Keratinocyte (primary cell): ENCODE data around the gene CNTNAP2. TPM values are rescaled to one million over a fixed set of nuclear protein-coding genes. Genes with fewer than 3 reads are reported as not detected.

ENCODE experiments used
- DNase-seq: peaks from one replicate; pipeline ENCODE4 v3.0.0-alpha.2; 2011; ENCODE audit warnings: low read depth, missing footprints, low spot score
- FAIRE-seq: peaks from 2 replicates; lab custom pipeline; 2011; peaks lifted over from hg19 to GRCh38; lab: Jason Lieb, UNC
- H2AFZ ChIP-seq: 2 replicates; pipeline ENCODE4 v1.6.0; 2012; ENCODE audit warnings: low read length, control low read depth, inconsistent platforms; ENCODE audit not compliant: control insufficient read depth
- H3K27ac ChIP-seq: 2 replicates; pipeline ENCODE4 v1.5.1; 2011; ENCODE audit warnings: low read length; ENCODE audit not compliant: control insufficient read depth, insufficient read depth
- H3K27me3 ChIP-seq: 3 replicates; pipeline ENCODE4 v1.6.0; 2011; ENCODE audit warnings: low read length; ENCODE audit not compliant: control insufficient read depth, insufficient read depth; ENCODE audit errors: extremely low read depth
- H3K36me3 ChIP-seq, 2 experiments: 2 replicates in 1 of 2; 3 replicates in 1 of 2; pipeline ENCODE4 v1.5.1; 2011; ENCODE audit warnings: low read length in 2 of 2, mild to moderate bottlenecking in 1 of 2; ENCODE audit not compliant: control insufficient read depth in 2 of 2, insufficient read depth in 2 of 2; ENCODE audit errors: extremely low read depth in 1 of 2
- H3K4me1 ChIP-seq: 3 replicates; pipeline ENCODE4 v1.5.1; 2011; ENCODE audit warnings: low read length; ENCODE audit not compliant: control insufficient read depth, insufficient read depth; ENCODE audit errors: extremely low read depth
- H3K4me2 ChIP-seq: 3 replicates; pipeline ENCODE4 v1.6.0; 2011; ENCODE audit warnings: low read depth, low read length; ENCODE audit not compliant: control insufficient read depth, insufficient read depth; ENCODE audit errors: extremely low read depth
- H3K4me3 ChIP-seq, 3 experiments: fragments of 200-600 bp in 1 of 3; sonication (generic) in 1 of 3; 2 replicates in 2 of 3; 3 replicates in 1 of 3; pipeline ENCODE4 v1.5.1; 2011 to 2016; ENCODE audit warnings: low read length in 3 of 3, mild to moderate bottlenecking in 3 of 3, control low read depth in 2 of 3, inconsistent platforms in 1 of 3, low read depth in 1 of 3, mixed read lengths in 1 of 3, mixed run types in 1 of 3, moderate library complexity in 1 of 3; ENCODE audit not compliant: control insufficient read depth in 2 of 3, insufficient read depth in 2 of 3; ENCODE audit errors: extremely low read depth in 1 of 3
- H3K79me2 ChIP-seq: 2 replicates; pipeline ENCODE4 v1.6.0; 2012; ENCODE audit warnings: low read length; ENCODE audit not compliant: control insufficient read depth, insufficient read depth
- H3K9ac ChIP-seq: 3 replicates; pipeline ENCODE4 v1.6.0; 2011; ENCODE audit warnings: low read length; ENCODE audit not compliant: control insufficient read depth, insufficient read depth; ENCODE audit errors: extremely low read depth
- H3K9me1 ChIP-seq: 3 replicates; pipeline ENCODE4 v1.6.0; 2011; ENCODE audit warnings: low read length; ENCODE audit not compliant: control insufficient read depth, insufficient read depth; ENCODE audit errors: extremely low read depth
- H3K9me3 ChIP-seq: 2 replicates; pipeline ENCODE4 v1.5.1; 2012; ENCODE audit warnings: low read depth, low read length; ENCODE audit not compliant: control insufficient read depth
- H4K20me1 ChIP-seq: 3 replicates; pipeline ENCODE4 v1.6.0; 2011; ENCODE audit warnings: low read length; ENCODE audit not compliant: control insufficient read depth, insufficient read depth; ENCODE audit errors: extremely low read depth
- EZH2 ChIP-seq: IDR thresholded peaks from one replicate; pipeline ENCODE4 v1.6.1; 2012; ENCODE audit warnings: inconsistent platforms, mild to moderate bottlenecking, low read length, moderate library complexity
- dilution Hi-C: fragments of 300-500 bp; cut with MboI; formaldehyde crosslinking; loops from one replicate; pipeline ENCODE4 v1.7.0; 2020; ENCODE audit warnings: low sequenced_read_pairs; ENCODE audit not compliant: extremely low pct_ligation_motif_present
- polyA plus RNA-seq, 5 experiments: library from polyadenylated mRNA; depleted of rRNA in 3 of 5; stranded (reverse) in 3 of 5; stranded (forward) in 1 of 5; unstranded in 1 of 5; fragments of >200 nt; gene quantifications; 1 replicate in 1 of 5; 2 replicates in 3 of 5; 3 replicates in 1 of 5; pipeline versions ENCODE4 v1.2.1 to v1.2.3, GENCODE V29; 2011 to 2012; ENCODE audit warnings: missing spikeins in 2 of 5, low read depth in 1 of 5, low replicate concordance in 1 of 5
- TF ChIP-seq, protein P1 (sequence below), 3 experiments: IDR thresholded peaks in 1 of 3; conservative IDR thresholded peaks in 1 of 3; optimal IDR thresholded peaks in 1 of 3; 2 replicates in 2 of 3; 3 replicates in 1 of 3; pipeline versions ENCODE3 to v1.5.1; 2011; ENCODE audit warnings: low read length in 3 of 3, mild to moderate bottlenecking in 3 of 3, moderate library complexity in 2 of 3, control low read depth in 1 of 3, inconsistent platforms in 1 of 3; ENCODE audit not compliant: insufficient read depth in 2 of 3; ENCODE audit errors: extremely low read depth in 1 of 3

CNTNAP2 gene
- polyA plus RNA-seq, 1 donor (not counting 4 experiments of a cell fraction or from before 2014, with no cell fraction given): 1.4 TPM

DNA sequence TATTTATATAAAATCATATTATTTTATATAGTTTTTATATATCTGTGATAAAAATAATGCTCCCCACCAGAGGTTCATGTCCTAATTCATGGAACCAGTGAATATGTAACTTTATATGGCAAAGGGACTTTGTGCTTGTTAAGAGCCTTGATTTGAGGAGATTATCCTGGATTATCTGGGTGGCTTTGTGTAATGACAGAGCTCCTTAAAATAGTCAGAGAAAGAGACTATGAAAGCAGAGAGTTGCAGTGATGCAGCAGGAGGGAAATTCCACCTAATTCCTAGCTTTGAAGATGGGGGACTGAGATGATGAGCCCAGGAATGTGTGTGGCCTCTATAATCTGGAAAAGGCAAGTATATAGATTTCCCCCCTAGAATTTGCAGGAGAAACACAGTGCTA is 1439.7 kb downstream of the CNTNAP2 start:
- FAIRE-seq: no peak
- no peak for TF ChIP-seq EZH2
- TF ChIP-seq, protein P1, sequence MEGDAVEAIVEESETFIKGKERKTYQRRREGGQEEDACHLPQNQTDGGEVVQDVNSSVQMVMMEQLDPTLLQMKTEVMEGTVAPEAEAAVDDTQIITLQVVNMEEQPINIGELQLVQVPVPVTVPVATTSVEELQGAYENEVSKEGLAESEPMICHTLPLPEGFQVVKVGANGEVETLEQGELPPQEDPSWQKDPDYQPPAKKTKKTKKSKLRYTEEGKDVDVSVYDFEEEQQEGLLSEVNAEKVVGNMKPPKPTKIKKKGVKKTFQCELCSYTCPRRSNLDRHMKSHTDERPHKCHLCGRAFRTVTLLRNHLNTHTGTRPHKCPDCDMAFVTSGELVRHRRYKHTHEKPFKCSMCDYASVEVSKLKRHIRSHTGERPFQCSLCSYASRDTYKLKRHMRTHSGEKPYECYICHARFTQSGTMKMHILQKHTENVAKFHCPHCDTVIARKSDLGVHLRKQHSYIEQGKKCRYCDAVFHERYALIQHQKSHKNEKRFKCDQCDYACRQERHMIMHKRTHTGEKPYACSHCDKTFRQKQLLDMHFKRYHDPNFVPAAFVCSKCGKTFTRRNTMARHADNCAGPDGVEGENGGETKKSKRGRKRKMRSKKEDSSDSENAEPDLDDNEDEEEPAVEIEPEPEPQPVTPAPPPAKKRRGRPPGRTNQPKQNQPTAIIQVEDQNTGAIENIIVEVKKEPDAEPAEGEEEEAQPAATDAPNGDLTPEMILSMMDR (optimal IDR thresholded peaks at IDR 0.05 in 1 of 3, IDR thresholded peaks at IDR 0.05 in 1 of 3, conservative IDR thresholded peaks at IDR 0.05 in 1 of 3; ENCODE audit: extremely low read depth in 1 of 3, insufficient read depth in 2 of 3, low read length in 3 of 3): no peak
- dilution Hi-C loops: no loop called here
- Histone ChIP-seq H3K4me3 (no peak overlapping the region), H3K79me2 (no peaks in the 10 kb centered on the region), H3K27ac (no peak overlapping the region), H3K27me3 (no peaks in the 10 kb centered on the region), H3K4me2 (no peak overlapping the region), H4K20me1 (no peaks in the 10 kb centered on the region), H3K9me3 (no peaks in the 10 kb centered on the region), H3K9ac (no peak overlapping the region), H3K9me1 (no peaks in the 10 kb centered on the region), H2AFZ (no peak overlapping the region), H3K4me1 (no peaks in the 10 kb centered on the region), H3K36me3 (no peaks in the 10 kb centered on the region)
- no peak for DNase-seq

DNA sequence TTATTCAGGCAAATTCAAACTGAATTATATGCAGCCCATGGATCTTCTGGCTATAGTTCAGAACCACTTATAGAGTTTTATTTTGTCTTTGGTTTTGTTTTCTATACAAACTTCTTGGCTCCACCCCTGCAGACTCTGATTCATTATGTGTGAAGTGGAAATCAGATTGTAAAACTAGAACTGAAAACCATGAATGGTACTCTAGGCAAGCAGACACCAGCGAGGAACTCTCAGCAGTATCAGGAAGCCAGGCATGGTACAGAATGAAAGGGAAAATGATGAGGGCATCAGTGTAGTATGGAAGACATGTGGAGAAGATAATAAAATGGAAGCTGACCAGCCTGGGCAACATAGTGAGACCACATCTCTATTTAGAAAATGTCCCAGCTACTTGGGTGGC is 1447.1 kb downstream of the CNTNAP2 start:
- TF ChIP-seq, protein P1 (optimal IDR thresholded peaks at IDR 0.05 in 1 of 3, IDR thresholded peaks at IDR 0.05 in 1 of 3, conservative IDR thresholded peaks at IDR 0.05 in 1 of 3; ENCODE audit: extremely low read depth in 1 of 3, insufficient read depth in 2 of 3, low read length in 3 of 3): no peak
- no peak for TF ChIP-seq EZH2
- Histone ChIP-seq H3K4me2 (no peak overlapping the region), H3K9ac (no peak overlapping the region), H3K36me3 (no peaks in the 10 kb centered on the region), H3K27me3 (no peaks in the 10 kb centered on the region), H3K4me3 (no peak overlapping the region), H3K79me2 (no peaks in the 10 kb centered on the region), H3K4me1 (no peaks in the 10 kb centered on the region), H2AFZ (no peak overlapping the region), H4K20me1 (no peaks in the 10 kb centered on the region), H3K9me1 (no peaks in the 10 kb centered on the region), H3K9me3 (peaks cover 3% of the 10 kb centered on the region), H3K27ac (no peak overlapping the region)
- DNase-seq (no peak), FAIRE-seq (no peak)
- dilution Hi-C loops: no loop called here
